Endothelial cell of umbilical vein (primary cell): ENCODE measurements around the gene GRHPR. TPM values are rescaled to one million over a fixed set of nuclear protein-coding genes. Genes with fewer than 3 reads are reported as not detected.

Experiments used
- Bru-seq: library from RNA; stranded (reverse); fragments of 400-500 nt; gene quantifications from one replicate; lab custom pipeline; 2021; lab: Mats Ljungman, UMichigan
- BruChase-seq, 2 experiments: library from RNA; stranded (reverse); fragments of 400-500 nt; gene quantifications; one replicate each; lab custom pipeline; 2021; lab: Mats Ljungman, UMichigan
- BruUV-seq: library from RNA; stranded (reverse); fragments of 400-500 nt; replicated peaks from 2 replicates; lab custom pipeline; 2021; lab: Mats Ljungman, UMichigan
- CTCF ChIA-PET: fragments of 300-600, 350-600 bp; sonication (Branson Sonifier 250); formaldehyde crosslinking; loops from one replicate; lab custom pipeline; 2021; ENCODE audit warnings: antibody characterized with exemption, inconsistent platforms; lab: Charles Lee
- POLR2A ChIA-PET: fragments of 300-600, 350-600 bp; sonication (Branson Sonifier 250); formaldehyde crosslinking; loops from one replicate; lab custom pipeline; 2021; ENCODE audit warnings: antibody characterized with exemption, inconsistent platforms; lab: Charles Lee
- DNase-seq: peaks from one replicate; pipeline ENCODE4 v3.0.0-alpha.2; 2011; ENCODE audit warnings: low read depth, low spot score
- FAIRE-seq: peaks from 2 replicates; lab custom pipeline; 2011; peaks lifted over from hg19 to GRCh38; lab: Jason Lieb, UNC
- H2AFZ ChIP-seq: 2 replicates; pipeline ENCODE4 v1.6.0; 2012; ENCODE audit warnings: low read depth, low read length, control low read depth, inconsistent platforms
- H3K27ac ChIP-seq: 2 replicates; pipeline ENCODE4 v1.5.1; 2011; ENCODE audit warnings: low read depth, mild to moderate bottlenecking, control low read depth, low read length, moderate library complexity; ENCODE audit not compliant: insufficient read depth
- H3K27me3 ChIP-seq, 2 experiments: 2 replicates each; pipeline versions ENCODE4 v1.6.0 to v1.6.1; 2011; ENCODE audit warnings: low read length in 2 of 2, mixed read lengths in 1 of 2; ENCODE audit not compliant: control insufficient read depth in 2 of 2, insufficient read depth in 2 of 2
- H3K36me3 ChIP-seq, 2 experiments: 2 replicates in 1 of 2; 3 replicates in 1 of 2; pipeline ENCODE4 v1.5.1; 2011; ENCODE audit warnings: low read length in 2 of 2, mild to moderate bottlenecking in 1 of 2, moderate library complexity in 1 of 2; ENCODE audit not compliant: control insufficient read depth in 2 of 2, insufficient read depth in 2 of 2; ENCODE audit errors: extremely low read depth in 1 of 2
- H3K4me1 ChIP-seq: 3 replicates; pipeline ENCODE4 v1.5.1; 2011; ENCODE audit warnings: mild to moderate bottlenecking, low read length; ENCODE audit not compliant: control insufficient read depth, insufficient read depth; ENCODE audit errors: extremely low read depth
- H3K4me2 ChIP-seq: 2 replicates; pipeline ENCODE4 v1.6.1; 2011; ENCODE audit warnings: low read length, control low read depth, mixed read lengths; ENCODE audit not compliant: insufficient read depth
- H3K4me3 ChIP-seq, 3 experiments: fragments of 200-600 bp in 1 of 3; sonication (generic), shearing (Covaris generic) in 1 of 3; replicated peaks in 1 of 3; 2 replicates each; pipeline ENCODE4 v1.5.1; 2011 to 2016; ENCODE audit warnings: control low read depth in 3 of 3, low read length in 3 of 3, mild to moderate bottlenecking in 2 of 3, inconsistent platforms in 1 of 3, low read depth in 1 of 3, moderate library complexity in 1 of 3; ENCODE audit not compliant: insufficient read depth in 1 of 3
- H3K79me2 ChIP-seq: 2 replicates; pipeline ENCODE4 v1.6.0; 2012; ENCODE audit warnings: low read length, inconsistent platforms; ENCODE audit not compliant: control insufficient read depth, insufficient read depth
- H3K9ac ChIP-seq: replicated peaks from 2 replicates; pipeline ENCODE3; 2011; ENCODE audit warnings: low read length, control low read depth; ENCODE audit not compliant: insufficient read depth; ENCODE audit errors: extremely low read depth
- H3K9me1 ChIP-seq: replicated peaks from 3 replicates; pipeline ENCODE4 v1.6.0; 2011; ENCODE audit warnings: mild to moderate bottlenecking, low read length; ENCODE audit not compliant: control insufficient read depth, insufficient read depth; ENCODE audit errors: extremely low read depth
- H3K9me3 ChIP-seq: replicated peaks from 2 replicates; pipeline ENCODE4 v1.5.1; 2012; ENCODE audit warnings: low read length, inconsistent platforms; ENCODE audit not compliant: control insufficient read depth, insufficient read depth
- H4K20me1 ChIP-seq: replicated peaks from 2 replicates; pipeline ENCODE3; 2011; ENCODE audit warnings: mild to moderate bottlenecking, low read length; ENCODE audit not compliant: control insufficient read depth, insufficient read depth; ENCODE audit errors: extremely low read depth
- GATA2 ChIP-seq: IDR thresholded peaks from 2 replicates; pipeline ENCODE4 v1.7.0; 2011; ENCODE audit warnings: low read depth, mild to moderate bottlenecking, moderate library complexity, mixed read lengths, low read length; ENCODE audit not compliant: insufficient read length, insufficient read depth
- POLR2A ChIP-seq: IDR thresholded peaks from 2 replicates; pipeline ENCODE4 v1.6.1; 2012; ENCODE audit warnings: low read depth, mild to moderate bottlenecking, control low read depth, low read length
- POLR2AphosphoS5 ChIP-seq: IDR thresholded peaks from 2 replicates; pipeline ENCODE4 v1.6.1; 2012; ENCODE audit warnings: low read depth, mild to moderate bottlenecking, control low read depth, low read length, moderate library complexity; ENCODE audit not compliant: insufficient read depth
- dilution Hi-C: fragments of 300-500 bp; cut with MboI; formaldehyde crosslinking; loops from one replicate; pipeline ENCODE4 v1.15.0; 2019; ENCODE audit warnings: low sequenced_read_pairs; ENCODE audit not compliant: extremely low pct_ligation_motif_present
- intact Hi-C: fragments of 100-400 bp; cut with micrococcal nuclease; formaldehyde crosslinking; loops from one replicate; pipeline ENCODE4 v1.10.0; 2022
- long read RNA-seq: library from polyadenylated mRNA; stranded (forward); transcript quantifications from one replicate; pipeline ENCODE4 v2.0.0, GENCODE V29; 2021
- polyA minus RNA-seq, 3 experiments: library from RNA; depleted of rRNA, polyadenylated mRNA; stranded (reverse); fragments of >200 nt; gene quantifications; 1 replicate in 1 of 3; 2 replicates in 2 of 3; pipeline ENCODE4 v1.2.3, GENCODE V29; 2011
- polyA plus RNA-seq, 4 experiments: library from polyadenylated mRNA; depleted of rRNA in 3 of 4; stranded (reverse) in 3 of 4; unstranded in 1 of 4; fragments of >200 nt; gene quantifications; 2 replicates each; pipeline versions ENCODE4 v1.2.1 to v1.2.3, GENCODE V29; 2011 to 2012; ENCODE audit warnings: missing spikeins in 1 of 4
- total RNA-seq: library from RNA; stranded (reverse); gene quantifications from 2 replicates; pipeline ENCODE4 v1.2.3, GENCODE V29; 2021
- TF ChIP-seq, protein P1 (sequence below), 2 donors: IDR thresholded peaks; 1 replicate in 1 of 2; 2 replicates in 1 of 2; pipeline ENCODE4 v1.5.1; 2011; ENCODE audit warnings: low read length in 2 of 2, mild to moderate bottlenecking in 2 of 2, moderate library complexity in 2 of 2, control low read depth in 1 of 2, inconsistent platforms in 1 of 2, low read depth in 1 of 2; ENCODE audit not compliant: insufficient read depth in 1 of 2; ENCODE audit errors: extremely low read depth in 1 of 2

Gene GRHPR
- 91.2 and 103 TPM in 2 replicates for total RNA-seq
- polyA plus RNA-seq, result 247 and 267 TPM in 2 replicates
- 202 and 220 TPM in 2 replicates for polyA plus RNA-seq (2011; cell fraction: cytosol; rRNA removed)
- 142 and 147 TPM in 2 replicates for polyA plus RNA-seq (2011; cell fraction: nucleus; rRNA removed)
- 90.9 and 136 TPM in 2 replicates for polyA plus RNA-seq (2012)
- 105 and 118 TPM in 2 replicates for polyA minus RNA-seq
- 69.9 TPM for polyA minus RNA-seq (2011; cell fraction: cytosol; rRNA and poly(A)+ RNA removed)
- 44.0 and 47.2 TPM in 2 replicates for polyA minus RNA-seq (2011; cell fraction: nucleus; rRNA and poly(A)+ RNA removed)
- Bru-seq, nascent RNA, result percentile 73 among the genes with signal in this experiment
- BruChase-seq, experiment 1, labeled RNA remaining after a 6-hour chase, result percentile 78 among the genes with signal in this experiment
- percentile 84 among the genes with signal in this experiment for BruChase-seq, experiment 2, labeled RNA remaining after a 2-hour chase
- long read RNA-seq, full-length matches to known transcripts, result 160 of 693 reads
- long read RNA-seq, partial matches to known transcripts, result 31 of 693 reads
- long read RNA-seq, other reads (novel, unspliced or antisense), result 502 of 693 reads

DNA sequence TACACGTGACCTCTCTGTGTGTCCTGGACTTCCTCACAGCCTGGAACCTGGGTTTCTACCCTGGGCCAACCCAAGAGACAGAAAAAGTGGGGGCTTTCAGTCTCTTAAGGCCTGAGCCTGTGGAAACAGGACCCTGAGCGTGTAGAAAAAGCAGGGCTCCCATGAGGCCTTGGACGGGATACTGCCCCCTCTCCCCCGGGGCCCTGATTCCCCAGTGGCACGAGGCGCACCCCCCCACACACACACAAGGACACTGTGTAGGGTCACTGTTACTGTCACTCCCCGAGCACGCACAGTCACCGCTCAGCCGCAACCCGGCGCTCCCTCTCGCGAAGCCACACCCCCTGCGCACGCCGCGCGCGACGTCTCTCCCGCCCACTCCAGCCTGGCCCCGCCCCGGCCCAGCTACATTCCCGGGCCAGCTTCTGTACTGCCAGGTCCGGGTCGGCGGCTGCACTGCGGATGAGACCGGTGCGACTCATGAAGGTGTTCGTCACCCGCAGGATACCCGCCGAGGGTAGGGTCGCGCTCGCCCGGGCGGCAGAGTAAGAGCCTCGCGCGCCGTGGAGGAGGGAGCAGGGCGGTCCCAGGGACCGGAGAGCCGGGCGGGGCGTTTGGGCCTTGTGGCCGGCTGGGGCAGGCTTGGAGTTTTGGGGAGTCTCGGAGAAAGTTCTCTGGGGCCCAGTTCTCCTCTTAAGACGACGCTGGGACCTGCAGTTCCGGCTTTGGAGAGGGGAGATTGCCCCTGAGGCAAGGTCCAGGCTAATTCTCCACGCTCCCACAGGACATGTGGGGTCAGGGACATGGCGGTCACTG is at the start of gene GRHPR:
TSS of gene GRHPR (plus strand) at position 408 of the 816 bp plus-strand sequence. CDS start at position 463, 55 bp downstream.
- BruUV-seq, result TSS peak; percentile 59
- peak; percentile 84 for DNase-seq
- FAIRE-seq, result peak; percentile 92

More for the DNA sequence above, at the start of gene GRHPR:
- ChIA-PET POLR2A (no interaction called here), CTCF (interaction anchor here (1.9 kb wide), 1 partner anchor 427 kb away, joined by 10 read pairs; no protein-coding TSS in a partner anchor)
- Histone ChIP-seq H3K9me1 (no peaks in the 10 kb centered on the region), H2AFZ (peak within 1 kb of the TSS; percentile 96), H3K4me2 (peak within 1 kb of the TSS; percentile 52), H3K79me2 (peaks cover 25% of the 10 kb centered on the region), H3K9me3 (no peaks in the 10 kb centered on the region), H3K9ac (peak within 1 kb of the TSS; percentile 88), H3K27ac (peak within 1 kb of the TSS; percentile 40), H4K20me1 (no peaks in the 10 kb centered on the region), H3K36me3 (peaks cover 0 to 8% of the 10 kb centered on the region in 2 experiments), H3K27me3 (no peaks in the 10 kb centered on the region), H3K4me1 (peaks cover 15% of the 10 kb centered on the region), H3K4me3 (peak within 1 kb of the TSS; percentile 68 to 89 (median 72))
- intact Hi-C loops, result no loop called here
- peak; percentile 73 for TF ChIP-seq POLR2AphosphoS5
- TF ChIP-seq, protein P1, sequence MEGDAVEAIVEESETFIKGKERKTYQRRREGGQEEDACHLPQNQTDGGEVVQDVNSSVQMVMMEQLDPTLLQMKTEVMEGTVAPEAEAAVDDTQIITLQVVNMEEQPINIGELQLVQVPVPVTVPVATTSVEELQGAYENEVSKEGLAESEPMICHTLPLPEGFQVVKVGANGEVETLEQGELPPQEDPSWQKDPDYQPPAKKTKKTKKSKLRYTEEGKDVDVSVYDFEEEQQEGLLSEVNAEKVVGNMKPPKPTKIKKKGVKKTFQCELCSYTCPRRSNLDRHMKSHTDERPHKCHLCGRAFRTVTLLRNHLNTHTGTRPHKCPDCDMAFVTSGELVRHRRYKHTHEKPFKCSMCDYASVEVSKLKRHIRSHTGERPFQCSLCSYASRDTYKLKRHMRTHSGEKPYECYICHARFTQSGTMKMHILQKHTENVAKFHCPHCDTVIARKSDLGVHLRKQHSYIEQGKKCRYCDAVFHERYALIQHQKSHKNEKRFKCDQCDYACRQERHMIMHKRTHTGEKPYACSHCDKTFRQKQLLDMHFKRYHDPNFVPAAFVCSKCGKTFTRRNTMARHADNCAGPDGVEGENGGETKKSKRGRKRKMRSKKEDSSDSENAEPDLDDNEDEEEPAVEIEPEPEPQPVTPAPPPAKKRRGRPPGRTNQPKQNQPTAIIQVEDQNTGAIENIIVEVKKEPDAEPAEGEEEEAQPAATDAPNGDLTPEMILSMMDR (IDR thresholded peaks at IDR 0.05; ENCODE audit: extremely low read depth in 1 of 2, insufficient read depth in 1 of 2, low read depth in 1 of 2, low read length in 2 of 2), result no peak
- TF ChIP-seq GATA2, result no peak
- TF ChIP-seq POLR2A, result peak; percentile 88
- dilution Hi-C loops, result no loop called here
